ENCODE measurements around the gene BBOX1. TPM values are rescaled to one million over a fixed set of nuclear protein-coding genes. Genes with fewer than 3 reads are reported as not detected.

Gene BBOX1
- total and polyA plus RNA-seq, 2 donors (not counting 1 experiment from before 2014, with no cell fraction given): not detected

- no peaks in the 10 kb centered on the region for H4K20me1 ChIP-seq (ENCODE audit: control insufficient read depth, extremely low read depth, insufficient read depth, low read length)
- no peak overlapping the region for H3K9ac ChIP-seq (ENCODE audit: insufficient read depth, low read length)
- H3K4me3 ChIP-seq (replicated peaks in 1 of 4; ENCODE audit: control extremely low read depth in 1 of 4, insufficient read depth in 1 of 4, low read depth in 3 of 4, low read length in 4 of 4): no peak overlapping the region
- H3K9me3 ChIP-seq (ENCODE audit: control insufficient read depth, insufficient read depth, low read depth, low read length): no peaks in the 10 kb centered on the region
- H3K79me2 ChIP-seq (ENCODE audit: control insufficient read depth, insufficient read depth, low read length): no peaks in the 10 kb centered on the region
- no peak for DNase-seq (ENCODE audit: low read depth in 2 of 2)
- no peaks in the 10 kb centered on the region for H3K27me3 ChIP-seq (ENCODE audit: control insufficient read depth, insufficient read depth, low read length)
- no peak overlapping the region for H3K27ac ChIP-seq (ENCODE audit: insufficient read depth, low read length)
- H2AFZ ChIP-seq (ENCODE audit: low read length): no peak overlapping the region
- H3K4me1 ChIP-seq (ENCODE audit: control insufficient read depth, extremely low read depth, insufficient read depth, low read length): no peaks in the 10 kb centered on the region
- H3K36me3 ChIP-seq (ENCODE audit: control insufficient read depth, insufficient read depth, low read length): no peaks in the 10 kb centered on the region
- TF ChIP-seq EZH2 (IDR thresholded peaks at IDR 0.05; ENCODE audit: low read length, missing control alignments) (no peak), CTCF (conservative IDR thresholded peaks at IDR 0.05 in 1 of 2, IDR thresholded peaks at IDR 0.05 in 1 of 2; ENCODE audit: low read depth in 1 of 2, low read length in 2 of 2) (no peak)
- H3K4me2 ChIP-seq (ENCODE audit: extremely low read depth, insufficient read depth, low read length): no peak overlapping the region
Observed at GRCh38 chr11:27115051-27115650, 74.5 kb downstream of the BBOX1 start.

- H3K4me1 ChIP-seq (ENCODE audit: control insufficient read depth, extremely low read depth, insufficient read depth, low read length): no peaks in the 10 kb centered on the region
- no peaks in the 10 kb centered on the region for H3K27me3 ChIP-seq (ENCODE audit: control insufficient read depth, insufficient read depth, low read length)
- DNase-seq (ENCODE audit: low read depth in 2 of 2): peak; percentile 72 to 76
- H4K20me1 ChIP-seq (ENCODE audit: control insufficient read depth, extremely low read depth, insufficient read depth, low read length): no peaks in the 10 kb centered on the region
- no peak overlapping the region for H3K4me2 ChIP-seq (ENCODE audit: extremely low read depth, insufficient read depth, low read length)
- no peak overlapping the region for H2AFZ ChIP-seq (ENCODE audit: low read length)
- H3K36me3 ChIP-seq (ENCODE audit: control insufficient read depth, insufficient read depth, low read length): no peaks in the 10 kb centered on the region
- H3K9me3 ChIP-seq (ENCODE audit: control insufficient read depth, insufficient read depth, low read depth, low read length): no peaks in the 10 kb centered on the region
- no peak overlapping the region for H3K27ac ChIP-seq (ENCODE audit: insufficient read depth, low read length)
- no peaks in the 10 kb centered on the region for H3K79me2 ChIP-seq (ENCODE audit: control insufficient read depth, insufficient read depth, low read length)
- no peak overlapping the region for H3K4me3 ChIP-seq (replicated peaks in 1 of 4; ENCODE audit: control extremely low read depth in 1 of 4, insufficient read depth in 1 of 4, low read depth in 3 of 4, low read length in 4 of 4)
- H3K9ac ChIP-seq (ENCODE audit: insufficient read depth, low read length): no peak overlapping the region
- TF ChIP-seq EZH2 (IDR thresholded peaks at IDR 0.05; ENCODE audit: low read length, missing control alignments) (no peak), CTCF (conservative IDR thresholded peaks at IDR 0.05 in 1 of 2, IDR thresholded peaks at IDR 0.05 in 1 of 2; ENCODE audit: low read depth in 1 of 2, low read length in 2 of 2) (no peak)
Observed at GRCh38 chr11:27116684-27117083, 76.1 kb downstream of the BBOX1 start.

GRCh38 chr11:27118371-27118770 lies 77.8 kb downstream of the BBOX1 start:
- no peak overlapping the region for H3K4me2 ChIP-seq (ENCODE audit: extremely low read depth, insufficient read depth, low read length)
- no peak overlapping the region for H2AFZ ChIP-seq (ENCODE audit: low read length)
- no peaks in the 10 kb centered on the region for H3K4me1 ChIP-seq (ENCODE audit: control insufficient read depth, extremely low read depth, insufficient read depth, low read length)
- no peaks in the 10 kb centered on the region for H3K9me3 ChIP-seq (ENCODE audit: control insufficient read depth, insufficient read depth, low read depth, low read length)
- H3K4me3 ChIP-seq (replicated peaks in 1 of 4; ENCODE audit: control extremely low read depth in 1 of 4, insufficient read depth in 1 of 4, low read depth in 3 of 4, low read length in 4 of 4): no peak overlapping the region
- peak in 1 of 2 donors; percentile 23 for DNase-seq (ENCODE audit: low read depth in 2 of 2)
- H3K27ac ChIP-seq (ENCODE audit: insufficient read depth, low read length): no peak overlapping the region
- H3K79me2 ChIP-seq (ENCODE audit: control insufficient read depth, insufficient read depth, low read length): no peaks in the 10 kb centered on the region
- H3K27me3 ChIP-seq (ENCODE audit: control insufficient read depth, insufficient read depth, low read length): no peaks in the 10 kb centered on the region
- no peak for TF ChIP-seq CTCF (conservative IDR thresholded peaks at IDR 0.05 in 1 of 2, IDR thresholded peaks at IDR 0.05 in 1 of 2; ENCODE audit: low read depth in 1 of 2, low read length in 2 of 2)
- TF ChIP-seq EZH2 (IDR thresholded peaks at IDR 0.05; ENCODE audit: low read length, missing control alignments): no peak
- H3K36me3 ChIP-seq (ENCODE audit: control insufficient read depth, insufficient read depth, low read length): no peaks in the 10 kb centered on the region
- no peaks in the 10 kb centered on the region for H4K20me1 ChIP-seq (ENCODE audit: control insufficient read depth, extremely low read depth, insufficient read depth, low read length)
- H3K9ac ChIP-seq (ENCODE audit: insufficient read depth, low read length): no peak overlapping the region
